GM12878 (cell line): ENCODE data around the gene SGF29. TPM values are rescaled to one million over a fixed set of nuclear protein-coding genes. Genes with fewer than 3 reads are reported as not detected.

Experiments used
- ATAC-seq: fragments of 200-7000 bp; cut with Tn5 transposase; 3 replicates; pipeline ENCODE4 v1.9.1; 2020; ENCODE audit warnings: mild to moderate bottlenecking, moderate library complexity
- BruUV-seq: library from RNA; stranded (reverse); fragments of 400-500 nt; replicated peaks from 2 replicates; lab custom pipeline; 2021; lab: Mats Ljungman, UMichigan
- CTCF ChIA-PET: fragments of 300-600 bp; sonication (Branson Sonifier 250); formaldehyde crosslinking; extraction: SDS; loops from one replicate; lab custom pipeline; 2021; ENCODE audit warnings: inconsistent platforms; lab: Yijun Ruan, JAX
- POLR2A ChIA-PET: fragments of 350-600 bp; formaldehyde crosslinking; extraction: SDS; loops from one replicate; lab custom pipeline; 2021; ENCODE audit warnings: inconsistent platforms; lab: Charles Lee
- RAD21 ChIA-PET: fragments of 300-600 bp; sonication (Branson Sonifier 250); formaldehyde crosslinking; loops from one replicate; lab custom pipeline; 2023; ENCODE audit warnings: antibody characterized with exemption; ENCODE audit not compliant: unreplicated experiment; lab: Charles Lee
- SMC1A ChIA-PET: fragments of 300-600 bp; sonication (Branson Sonifier 250); formaldehyde crosslinking; loops from one replicate; lab custom pipeline; 2023; ENCODE audit not compliant: unreplicated experiment, uncharacterized antibody; lab: Charles Lee
- DNase-seq: peaks from one replicate; pipeline ENCODE4 v3.0.0-alpha.2; 2011; ENCODE audit warnings: low read depth, low spot score
- FAIRE-seq: peaks from 3 replicates; lab custom pipeline; 2011; peaks lifted over from hg19 to GRCh38; lab: Jason Lieb, UNC
- H2AFZ ChIP-seq: 2 replicates; pipeline ENCODE4 v1.6.0; 2011; ENCODE audit warnings: low read depth, low read length, control low read depth; ENCODE audit not compliant: control insufficient read depth
- H3K27ac ChIP-seq: 2 replicates; pipeline ENCODE4 v1.5.1; 2011; ENCODE audit warnings: control low read depth; ENCODE audit not compliant: control insufficient read depth, insufficient read depth
- H3K27me3 ChIP-seq, 2 experiments: replicated peaks in 1 of 2; 2 replicates each; pipeline versions ENCODE4 v1.6.0 to v1.6.1; 2011; ENCODE audit warnings: low read length in 1 of 2; ENCODE audit not compliant: control insufficient read depth in 2 of 2, insufficient read depth in 2 of 2
- H3K36me3 ChIP-seq, 2 experiments: 2 replicates each; pipeline ENCODE4 v1.5.1; 2011; ENCODE audit warnings: low read length in 1 of 2; ENCODE audit not compliant: control insufficient read depth in 2 of 2, insufficient read depth in 2 of 2
- H3K4me1 ChIP-seq: 2 replicates; pipeline ENCODE4 v1.6.1; 2011; ENCODE audit warnings: mild to moderate bottlenecking, low read length, moderate library complexity, mixed read lengths; ENCODE audit not compliant: control insufficient read depth, insufficient read depth
- H3K4me2 ChIP-seq: 2 replicates; pipeline ENCODE4 v1.6.0; 2011; ENCODE audit warnings: control low read depth; ENCODE audit not compliant: control insufficient read depth, insufficient read depth
- H3K4me3 ChIP-seq: fragments of 200-600 bp; sonication (generic); 2 replicates; pipeline ENCODE4 v1.5.1; 2016
- H3K79me2 ChIP-seq: 2 replicates; pipeline ENCODE4 v1.6.0; 2011; ENCODE audit warnings: low read length; ENCODE audit not compliant: control insufficient read depth, insufficient read depth
- H3K9ac ChIP-seq: 2 replicates; pipeline ENCODE4 v1.8.0; 2011; ENCODE audit warnings: low read length, control low read depth, mixed read lengths; ENCODE audit not compliant: control insufficient read depth, insufficient read depth
- H3K9me3 ChIP-seq: replicated peaks from 3 replicates; pipeline ENCODE4 v1.5.1; 2011; ENCODE audit warnings: mild to moderate bottlenecking, low read length; ENCODE audit not compliant: control insufficient read depth, insufficient read depth
- H4K20me1 ChIP-seq: 2 replicates; pipeline ENCODE4 v1.6.0; 2011; ENCODE audit not compliant: control insufficient read depth, insufficient read depth
- BHLHE40 ChIP-seq, 2 experiments: fragments of 450-650 bp in 1 of 2; IDR thresholded peaks; 2 replicates each; pipeline ENCODE4 v1.6.1; 2011 to 2017; ENCODE audit warnings: low read depth in 2 of 2, borderline replicate concordance in 1 of 2, improper control_type of control experiment in 1 of 2, low read length in 1 of 2, mild to moderate bottlenecking in 1 of 2
- DPF2 ChIP-seq: fragments of 450-650 bp; IDR thresholded peaks from 2 replicates; pipeline ENCODE4 v1.6.1; 2017; ENCODE audit warnings: mild to moderate bottlenecking
- JUNB ChIP-seq: IDR thresholded peaks from 2 replicates; pipeline ENCODE4 v1.6.1; 2016; ENCODE audit warnings: antibody characterized with exemption, mild to moderate bottlenecking
- LARP7 ChIP-seq: fragments of 450-650 bp; IDR thresholded peaks from 2 replicates; pipeline ENCODE4 v1.6.1; 2017; ENCODE audit warnings: mild to moderate bottlenecking
- PAX5 ChIP-seq: IDR thresholded peaks from 2 replicates; pipeline ENCODE4 v1.6.1; 2011; ENCODE audit warnings: low read depth, low read length, borderline replicate concordance
- RUNX3 ChIP-seq: IDR thresholded peaks from 2 replicates; pipeline ENCODE4 v1.6.1; 2012; ENCODE audit warnings: low read length, inconsistent platforms
- SREBF1 ChIP-seq: IDR thresholded peaks from 2 replicates; pipeline ENCODE4 v1.6.1; 2012; ENCODE audit warnings: mild to moderate bottlenecking, low read length
- WGBS: methylation state at CpG from one replicate; pipeline ENCODE4 v1.1.6; 2016; ENCODE audit warnings: low lambda C conversion rate; ENCODE audit not compliant: insufficient replicate concordance, insufficient coverage; ENCODE audit errors: missing lambda C conversion rate; 5-methylcytosine and 5-hydroxymethylcytosine counted together
- in situ Hi-C: fragments of 300-500 bp; cut with MboI; formaldehyde crosslinking; loops from 9 replicates; pipeline ENCODE4 v1.14.3; 2018; ENCODE audit warnings: mixed read lengths
- intact Hi-C: fragments of 100-400 bp; cut with micrococcal nuclease; formaldehyde crosslinking; loops from one replicate; pipeline ENCODE4 v1.14.2; 2022; ENCODE audit not compliant: unreplicated experiment
- polyA plus RNA-seq, 11 experiments: library from polyadenylated mRNA; depleted of rRNA in 4 of 11; unstranded in 6 of 11; stranded (reverse) in 5 of 11; fragments of >200 nt; fragmentation: Nextera tagmentation in 4 of 11; fragmentation: Illumina TruSeq in 1 of 11; extraction: Ambion mirVana in 4 of 11; extraction: Trizol in 1 of 11; gene quantifications; 1 replicate in 1 of 11; 2 replicates in 10 of 11; pipeline versions ENCODE4 v1.2.1 to v1.2.3, GENCODE V29; 2011 to 2016; ENCODE audit warnings: inconsistent platforms in 2 of 11, missing spikeins in 2 of 11, low read depth in 1 of 11
- total RNA-seq, 4 experiments: library from RNA; depleted of rRNA in 3 of 4; stranded (reverse); fragments of >200 nt in 3 of 4; fragmentation: Illumina TruSeq in 1 of 4; extraction: Trizol in 1 of 4; gene quantifications; 2 replicates each; pipeline versions ENCODE4 v1.2.1 to v1.2.3, GENCODE V29; 2013 to 2021
- TF ChIP-seq, protein P1 (sequence below): IDR thresholded peaks from 2 replicates; pipeline ENCODE4 v1.6.1; 2011; ENCODE audit warnings: borderline replicate concordance, low read depth, mild to moderate bottlenecking, moderate library complexity, mixed read lengths, low read length; ENCODE audit not compliant: insufficient read depth; ENCODE audit errors: extremely low read length
- TF ChIP-seq, protein P2 (sequence below): fragments of 450-650 bp; formaldehyde crosslinking; IDR thresholded peaks from 2 replicates; pipeline ENCODE4 v1.4.0; 2020; ENCODE audit warnings: mild to moderate bottlenecking, moderate library complexity
- TF ChIP-seq, protein P3 (sequence below): fragments of 450-650 bp; formaldehyde crosslinking; IDR thresholded peaks from 2 replicates; pipeline ENCODE4 v1.5.0; 2022; ENCODE audit warnings: mild to moderate bottlenecking, missing genetic modification characterization

Gene SGF29
- total and polyA plus RNA-seq, 10 of the 15 experiments (the other 5 are each of a cell fraction or from before 2014, with no cell fraction given), result 2.2 to 20.1 (median 12.3) TPM

DNA sequence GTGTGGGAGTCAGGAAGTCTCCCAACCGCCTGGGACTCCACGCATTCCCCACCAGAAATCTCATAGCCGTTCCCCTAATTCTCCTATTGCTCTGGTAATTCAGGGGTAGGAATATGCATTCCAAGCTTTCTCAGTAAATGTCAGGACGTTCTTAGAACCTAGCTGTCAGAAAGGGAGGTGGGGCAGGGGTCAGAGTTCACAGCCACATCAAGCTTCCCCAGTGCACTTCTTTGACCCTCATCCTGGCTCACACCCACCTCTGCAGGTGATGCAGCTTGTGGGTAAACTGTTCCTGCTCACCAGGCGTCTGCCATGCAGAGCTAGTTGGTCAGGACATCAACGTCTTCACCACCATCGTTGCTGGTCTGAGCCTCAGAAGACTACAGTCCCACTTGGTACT, 33.0 kb upstream of the SGF29 start (continued):
- TF ChIP-seq, protein P1, sequence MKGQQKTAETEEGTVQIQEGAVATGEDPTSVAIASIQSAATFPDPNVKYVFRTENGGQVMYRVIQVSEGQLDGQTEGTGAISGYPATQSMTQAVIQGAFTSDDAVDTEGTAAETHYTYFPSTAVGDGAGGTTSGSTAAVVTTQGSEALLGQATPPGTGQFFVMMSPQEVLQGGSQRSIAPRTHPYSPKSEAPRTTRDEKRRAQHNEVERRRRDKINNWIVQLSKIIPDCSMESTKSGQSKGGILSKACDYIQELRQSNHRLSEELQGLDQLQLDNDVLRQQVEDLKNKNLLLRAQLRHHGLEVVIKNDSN, result no peak
- TF ChIP-seq RUNX3 (no peak), DPF2 (no peak), SREBF1 (no peak), BHLHE40 (IDR thresholded peaks at IDR 0.05; ENCODE audit: borderline replicate concordance in 1 of 2, low read depth in 2 of 2, low read length in 1 of 2) (no peak), LARP7 (no peak), JUNB (no peak)
- TF ChIP-seq, protein P2, sequence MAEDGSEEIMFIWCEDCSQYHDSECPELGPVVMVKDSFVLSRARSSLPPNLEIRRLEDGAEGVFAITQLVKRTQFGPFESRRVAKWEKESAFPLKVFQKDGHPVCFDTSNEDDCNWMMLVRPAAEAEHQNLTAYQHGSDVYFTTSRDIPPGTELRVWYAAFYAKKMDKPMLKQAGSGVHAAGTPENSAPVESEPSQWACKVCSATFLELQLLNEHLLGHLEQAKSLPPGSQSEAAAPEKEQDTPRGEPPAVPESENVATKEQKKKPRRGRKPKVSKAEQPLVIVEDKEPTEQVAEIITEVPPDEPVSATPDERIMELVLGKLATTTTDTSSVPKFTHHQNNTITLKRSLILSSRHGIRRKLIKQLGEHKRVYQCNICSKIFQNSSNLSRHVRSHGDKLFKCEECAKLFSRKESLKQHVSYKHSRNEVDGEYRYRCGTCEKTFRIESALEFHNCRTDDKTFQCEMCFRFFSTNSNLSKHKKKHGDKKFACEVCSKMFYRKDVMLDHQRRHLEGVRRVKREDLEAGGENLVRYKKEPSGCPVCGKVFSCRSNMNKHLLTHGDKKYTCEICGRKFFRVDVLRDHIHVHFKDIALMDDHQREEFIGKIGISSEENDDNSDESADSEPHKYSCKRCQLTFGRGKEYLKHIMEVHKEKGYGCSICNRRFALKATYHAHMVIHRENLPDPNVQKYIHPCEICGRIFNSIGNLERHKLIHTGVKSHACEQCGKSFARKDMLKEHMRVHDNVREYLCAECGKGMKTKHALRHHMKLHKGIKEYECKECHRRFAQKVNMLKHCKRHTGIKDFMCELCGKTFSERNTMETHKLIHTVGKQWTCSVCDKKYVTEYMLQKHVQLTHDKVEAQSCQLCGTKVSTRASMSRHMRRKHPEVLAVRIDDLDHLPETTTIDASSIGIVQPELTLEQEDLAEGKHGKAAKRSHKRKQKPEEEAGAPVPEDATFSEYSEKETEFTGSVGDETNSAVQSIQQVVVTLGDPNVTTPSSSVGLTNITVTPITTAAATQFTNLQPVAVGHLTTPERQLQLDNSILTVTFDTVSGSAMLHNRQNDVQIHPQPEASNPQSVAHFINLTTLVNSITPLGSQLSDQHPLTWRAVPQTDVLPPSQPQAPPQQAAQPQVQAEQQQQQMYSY (CRISPR knock-in tag), result no peak
- TF ChIP-seq, all 136 proteins: peak for 0

DNA sequence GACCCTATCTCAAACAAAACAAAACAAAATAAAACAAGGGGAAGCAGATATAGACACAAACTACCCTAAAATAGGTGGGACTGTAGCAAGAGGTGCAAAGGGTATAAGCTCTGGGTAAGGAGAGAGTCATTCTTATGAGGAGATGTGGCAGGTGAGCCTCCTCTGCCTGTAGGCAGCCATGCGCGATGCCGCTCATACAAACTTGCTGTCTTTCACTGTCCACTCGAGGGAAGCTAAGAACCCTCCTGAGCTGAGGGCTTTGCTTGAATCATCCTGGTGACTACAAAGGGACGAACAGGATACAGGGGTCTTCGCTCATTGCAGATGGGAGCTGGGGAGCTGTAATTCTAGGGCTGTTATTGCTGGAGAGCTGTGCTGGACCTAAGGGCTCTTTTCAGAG, 32.3 kb upstream of the SGF29 start:
- no peaks in the 10 kb centered on the region for H3K36me3 ChIP-seq
- H4K20me1 ChIP-seq, result no peaks in the 10 kb centered on the region
- in situ Hi-C loops, result no loop called here
- ChIA-PET CTCF (interaction anchor here (1.1 kb wide), 1 partner anchor 9 kb away, joined by 6 read pairs; no protein-coding TSS in a partner anchor), SMC1A (no interaction called here), POLR2A (no interaction called here), RAD21 (interaction anchor here (1.2 kb wide), 1 partner anchor 15 kb away, joined by 3 read pairs; the partner anchor contains the start of gene IL27)
- intact Hi-C loops, result no loop called here
- FAIRE-seq (no peak), ATAC-seq (no peak), DNase-seq (no peak)
- H3K9me3 ChIP-seq, result no peaks in the 10 kb centered on the region
- no peak overlapping the region for H3K27ac ChIP-seq
- H3K79me2 ChIP-seq, result no peaks in the 10 kb centered on the region
- no peak overlapping the region for H3K4me2 ChIP-seq
- H2AFZ ChIP-seq, result peak overlapping the region; percentile 4; the same call in 1 of the 2 replicates
- H3K27me3 ChIP-seq, result no peaks in the 10 kb centered on the region
- WGBS, result 63% methylated on average over 6 of the region's 6 CpGs
- H3K4me1 ChIP-seq, result peaks cover 10% of the 10 kb centered on the region; the same call in 1 of the 2 replicates
- H3K9ac ChIP-seq, result no peak overlapping the region
- TF ChIP-seq PAX5, result peak; percentile 35; the same call in 1 of the 2 replicates
- TF ChIP-seq, protein P3, sequence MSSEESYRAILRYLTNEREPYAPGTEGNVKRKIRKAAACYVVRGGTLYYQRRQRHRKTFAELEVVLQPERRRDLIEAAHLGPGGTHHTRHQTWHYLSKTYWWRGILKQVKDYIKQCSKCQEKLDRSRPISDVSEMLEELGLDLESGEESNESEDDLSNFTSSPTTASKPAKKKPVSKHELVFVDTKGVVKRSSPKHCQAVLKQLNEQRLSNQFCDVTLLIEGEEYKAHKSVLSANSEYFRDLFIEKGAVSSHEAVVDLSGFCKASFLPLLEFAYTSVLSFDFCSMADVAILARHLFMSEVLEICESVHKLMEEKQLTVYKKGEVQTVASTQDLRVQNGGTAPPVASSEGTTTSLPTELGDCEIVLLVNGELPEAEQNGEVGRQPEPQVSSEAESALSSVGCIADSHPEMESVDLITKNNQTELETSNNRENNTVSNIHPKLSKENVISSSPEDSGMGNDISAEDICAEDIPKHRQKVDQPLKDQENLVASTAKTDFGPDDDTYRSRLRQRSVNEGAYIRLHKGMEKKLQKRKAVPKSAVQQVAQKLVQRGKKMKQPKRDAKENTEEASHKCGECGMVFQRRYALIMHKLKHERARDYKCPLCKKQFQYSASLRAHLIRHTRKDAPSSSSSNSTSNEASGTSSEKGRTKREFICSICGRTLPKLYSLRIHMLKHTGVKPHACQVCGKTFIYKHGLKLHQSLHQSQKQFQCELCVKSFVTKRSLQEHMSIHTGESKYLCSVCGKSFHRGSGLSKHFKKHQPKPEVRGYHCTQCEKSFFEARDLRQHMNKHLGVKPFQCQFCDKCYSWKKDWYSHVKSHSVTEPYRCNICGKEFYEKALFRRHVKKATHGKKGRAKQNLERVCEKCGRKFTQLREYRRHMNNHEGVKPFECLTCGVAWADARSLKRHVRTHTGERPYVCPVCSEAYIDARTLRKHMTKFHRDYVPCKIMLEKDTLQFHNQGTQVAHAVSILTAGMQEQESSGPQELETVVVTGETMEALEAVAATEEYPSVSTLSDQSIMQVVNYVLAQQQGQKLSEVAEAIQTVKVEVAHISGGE (CRISPR knock-in tag), result no peak
- H3K4me3 ChIP-seq, result no peak overlapping the region
- BruUV-seq, result no TSS peak
